GM18498 (cell line): Measurements from ENCODE around the gene TSGA10IP.

Experiments used
- ATAC-seq: cut with Tn5 transposase; IDR thresholded peaks from one replicate; pipeline ENCODE4 v1.9.1; 2021; ENCODE audit warnings: mild to moderate bottlenecking, moderate library complexity; ENCODE audit not compliant: unreplicated experiment

The TSGA10IP gene

DNA sequence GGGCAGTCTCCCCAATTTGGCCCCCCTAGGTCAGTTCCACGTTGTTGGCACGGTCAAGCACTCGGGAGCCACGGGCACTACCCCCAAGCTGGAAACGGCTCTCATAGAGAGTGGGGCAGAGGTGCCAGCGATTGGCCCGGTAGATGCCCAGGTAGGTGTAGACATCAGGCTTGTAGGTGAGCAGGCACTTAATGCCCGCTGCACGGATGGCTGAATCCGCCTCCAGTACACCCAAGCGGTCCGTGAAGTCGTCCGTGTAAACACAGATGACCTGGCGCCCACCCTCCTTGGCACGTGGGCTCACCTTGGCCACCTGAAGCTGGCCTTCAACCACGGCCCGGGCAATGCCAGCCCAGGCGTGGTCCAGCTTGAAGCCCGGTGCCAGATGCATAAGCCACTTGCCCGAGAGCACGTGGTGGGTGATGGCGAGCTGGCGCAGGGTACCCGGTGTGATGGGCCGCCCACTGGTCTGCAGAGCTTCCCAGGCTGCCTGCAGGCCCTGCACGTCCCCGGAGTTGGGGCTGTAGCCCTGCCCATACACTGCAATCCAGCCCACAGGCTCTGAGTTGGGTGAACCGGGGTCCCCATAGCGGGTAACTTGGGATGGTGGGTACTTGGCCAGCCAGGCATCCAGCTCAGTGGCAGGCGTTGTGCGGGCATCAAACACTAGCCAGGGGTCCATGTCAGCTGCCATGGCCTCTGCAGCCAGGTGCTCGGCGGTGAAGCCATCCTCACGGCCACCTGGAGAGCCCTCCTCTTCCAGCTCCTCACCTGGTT lies 27.7 kb upstream of the TSGA10IP start:
- no peak for ATAC-seq

DNA sequence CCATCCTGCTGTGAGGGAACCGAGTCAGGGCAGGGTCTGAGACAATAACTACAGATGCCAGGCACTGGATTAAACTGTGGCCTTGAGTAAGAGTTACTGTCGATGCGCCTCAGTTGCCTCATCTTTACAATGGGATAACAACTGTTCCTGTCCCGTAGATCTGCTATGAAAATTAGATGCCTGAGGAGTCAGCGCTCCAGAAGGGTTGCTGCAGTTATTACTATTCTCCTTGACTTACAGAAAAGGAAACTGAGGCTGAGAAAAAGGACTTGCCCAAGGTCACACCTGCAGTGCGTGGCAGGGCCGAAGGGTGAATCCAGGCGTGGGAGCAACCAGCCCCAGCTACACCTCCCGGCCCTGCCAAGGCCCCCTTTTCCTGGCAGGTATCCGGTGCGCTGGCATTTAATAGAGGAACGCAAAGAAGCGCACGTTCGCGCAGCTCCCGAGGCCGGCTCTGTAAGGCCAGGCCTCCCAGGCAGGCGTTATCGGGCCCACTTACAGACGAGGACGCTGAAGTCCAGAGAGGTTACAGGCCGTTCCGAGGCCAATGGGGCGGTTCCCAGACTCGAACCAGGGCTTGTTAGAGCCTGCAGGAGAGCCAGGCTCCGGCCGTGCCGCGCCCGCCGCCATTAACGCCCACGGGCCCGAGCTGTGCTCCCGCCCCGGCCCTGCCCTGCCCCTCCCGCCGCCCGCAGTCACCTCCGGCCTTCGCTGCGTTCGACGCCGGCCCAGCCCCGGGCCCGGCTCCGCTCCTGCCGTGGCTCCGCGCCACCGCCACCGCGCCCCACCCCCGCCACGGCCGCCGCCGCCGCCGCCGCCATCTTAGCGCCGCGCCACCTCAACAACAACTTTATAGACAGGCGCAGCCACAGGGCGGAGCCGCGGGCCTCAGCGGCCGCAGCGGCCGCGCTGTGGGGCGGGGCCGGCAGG lies 26.8 kb upstream of the TSGA10IP start, which contains the start of gene C11orf68:
Gene C11orf68, minus strand, starts transcription at position 852 of the 930 bp plus-strand sequence. Its CDS starts 31 bp downstream, at position 821.
- ATAC-seq = peak; percentile 60

DNA sequence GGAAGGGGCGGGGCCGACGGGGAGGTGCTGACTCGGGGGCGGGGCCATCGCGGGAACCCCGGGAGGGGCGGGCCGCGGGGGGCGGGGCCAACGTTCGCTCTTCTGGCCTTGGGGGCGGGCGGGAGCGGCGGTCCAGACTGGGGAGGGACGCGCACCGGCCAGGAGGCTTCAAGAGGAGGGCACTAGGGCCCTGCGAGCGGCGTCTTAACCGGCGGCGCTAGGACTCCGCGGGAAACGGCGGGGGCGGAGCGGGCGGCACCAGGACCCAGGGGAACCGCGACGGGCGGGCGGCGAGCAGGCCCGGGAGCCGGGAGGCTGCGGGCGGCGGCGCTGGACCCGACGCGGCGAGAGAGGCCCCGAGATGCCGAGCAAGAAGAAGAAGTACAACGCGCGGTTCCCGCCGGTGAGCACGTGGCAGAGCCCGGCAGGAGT lies 26.1 kb upstream of the TSGA10IP start, which contains the start of gene DRAP1:
Gene DRAP1, plus strand, starts transcription at position 286 of the 432 bp plus-strand sequence. Its CDS starts 76 bp downstream, at position 362.
- peak; percentile 81 for ATAC-seq

DNA sequence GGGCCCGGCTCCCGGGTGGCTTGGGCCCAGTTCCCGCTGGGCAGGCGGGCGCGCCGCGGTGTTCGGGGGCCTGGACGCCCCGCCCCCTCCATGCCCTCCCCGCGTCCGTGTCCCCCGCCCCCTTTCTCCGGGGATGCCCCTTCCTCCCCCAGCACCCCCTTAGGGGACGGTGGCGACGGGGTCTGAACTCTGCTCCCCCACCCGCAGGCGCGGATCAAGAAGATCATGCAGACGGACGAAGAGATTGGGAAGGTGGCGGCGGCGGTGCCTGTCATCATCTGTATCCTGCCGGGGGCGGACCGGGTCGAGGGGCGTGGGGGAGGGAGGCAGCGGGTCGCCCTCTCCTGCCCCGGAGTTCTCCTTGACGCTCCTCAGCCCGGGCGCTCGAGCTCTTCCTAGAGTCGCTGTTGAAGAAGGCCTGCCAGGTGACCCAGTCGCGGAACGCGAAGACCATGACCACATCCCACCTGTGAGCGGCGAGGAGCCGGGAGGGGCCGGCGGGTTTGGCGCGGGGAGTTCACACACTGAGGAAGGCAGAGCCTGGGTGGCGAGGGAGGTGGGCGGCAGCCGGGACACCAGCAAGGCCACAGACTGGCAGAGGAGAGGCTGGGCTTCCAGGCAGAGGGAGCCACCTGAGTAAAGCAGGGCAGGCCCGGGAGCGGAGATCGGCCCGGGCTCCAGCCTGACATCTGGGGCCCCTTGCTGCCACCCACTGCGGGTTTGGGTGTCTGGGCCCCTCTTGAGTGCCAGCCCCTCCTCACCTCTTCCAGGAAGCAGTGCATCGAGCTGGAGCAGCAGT lies 25.5 kb upstream of the TSGA10IP start:
- ATAC-seq = peak; percentile 38

DNA sequence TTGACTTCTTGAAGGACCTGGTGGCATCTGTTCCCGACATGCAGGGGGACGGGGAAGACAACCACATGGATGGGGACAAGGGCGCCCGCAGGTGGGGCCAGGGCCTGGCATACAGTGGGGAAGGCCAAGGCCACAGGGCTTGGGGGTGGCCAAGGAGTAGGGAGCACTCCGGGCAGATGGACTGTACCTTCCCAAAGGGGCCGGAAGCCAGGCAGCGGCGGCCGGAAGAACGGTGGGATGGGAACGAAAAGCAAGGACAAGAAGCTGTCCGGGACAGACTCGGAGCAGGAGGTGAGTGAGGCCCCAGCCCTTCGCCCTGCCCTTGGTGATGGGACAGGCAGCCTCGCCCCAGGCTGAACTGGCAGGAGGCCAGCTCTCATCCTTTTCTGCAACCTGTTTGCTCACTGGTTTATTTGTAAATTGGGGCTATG lies 24.9 kb upstream of the TSGA10IP start:
- ATAC-seq = no peak

DNA sequence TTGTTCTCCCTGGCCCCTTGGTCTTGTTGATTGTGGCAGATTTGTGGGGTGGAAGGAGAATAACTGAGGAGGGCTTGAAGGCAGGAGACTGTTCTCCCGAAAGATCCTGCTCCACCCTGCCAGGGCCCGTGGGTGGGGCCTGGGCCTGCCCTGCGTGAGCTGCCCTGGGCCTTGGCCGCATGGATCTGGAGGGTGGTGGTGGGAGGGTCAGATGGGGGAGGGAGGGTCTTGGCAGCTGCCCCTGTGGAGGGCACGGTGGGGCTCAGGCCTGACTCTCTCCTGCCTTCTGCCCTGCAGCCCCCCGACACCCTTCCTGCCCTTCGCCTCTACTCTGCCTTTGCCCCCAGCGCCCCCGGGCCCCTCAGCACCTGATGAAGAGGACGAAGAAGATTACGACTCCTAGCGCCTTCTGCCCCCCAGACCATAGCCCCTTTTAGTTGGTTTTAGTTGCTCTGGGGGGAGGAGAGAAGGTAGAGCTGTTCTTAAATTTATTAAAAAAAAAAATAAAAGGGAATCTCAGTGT lies 24.2 kb upstream of the TSGA10IP start:
- no peak for ATAC-seq

DNA sequence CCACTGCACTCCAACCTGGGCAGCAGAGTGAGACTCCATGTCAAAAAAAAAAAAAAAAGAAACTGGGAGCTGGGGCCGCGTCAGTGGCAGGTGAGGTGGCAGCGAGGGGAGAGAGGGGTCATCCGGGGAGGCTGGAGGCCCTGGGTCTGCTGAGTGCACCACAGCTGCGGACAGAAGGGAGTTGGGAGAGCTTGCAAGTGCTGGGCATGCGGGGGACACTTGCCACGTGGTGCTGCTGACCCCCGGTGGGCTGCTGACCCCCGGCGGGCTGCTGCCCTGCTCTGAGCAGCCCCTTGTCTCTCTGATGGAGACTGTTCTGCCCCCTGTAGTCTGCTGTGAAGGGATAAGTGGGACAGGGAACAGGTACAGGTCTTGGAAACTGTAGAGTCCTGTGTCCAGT lies 23.4 kb upstream of the TSGA10IP start:
- ATAC-seq = no peak

DNA sequence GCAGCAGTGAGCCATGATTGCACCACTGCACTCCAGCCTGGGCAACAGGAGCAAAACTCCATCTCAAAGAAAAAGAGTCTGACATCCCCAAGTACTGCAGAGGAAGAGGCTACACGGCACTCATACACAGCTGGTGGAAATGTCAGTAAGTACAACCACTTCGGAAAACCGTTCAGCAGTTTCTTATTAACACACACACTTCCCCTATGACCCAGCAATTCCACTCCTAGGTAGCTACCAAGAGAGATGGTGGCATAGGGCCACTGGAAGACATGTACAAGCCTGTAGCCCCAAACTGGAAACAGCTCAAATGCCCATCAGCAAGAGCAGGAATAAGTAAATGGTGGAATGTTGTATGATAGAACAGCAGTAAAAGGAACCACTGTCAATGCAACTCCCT lies 22.7 kb upstream of the TSGA10IP start:
- ATAC-seq = no peak

DNA sequence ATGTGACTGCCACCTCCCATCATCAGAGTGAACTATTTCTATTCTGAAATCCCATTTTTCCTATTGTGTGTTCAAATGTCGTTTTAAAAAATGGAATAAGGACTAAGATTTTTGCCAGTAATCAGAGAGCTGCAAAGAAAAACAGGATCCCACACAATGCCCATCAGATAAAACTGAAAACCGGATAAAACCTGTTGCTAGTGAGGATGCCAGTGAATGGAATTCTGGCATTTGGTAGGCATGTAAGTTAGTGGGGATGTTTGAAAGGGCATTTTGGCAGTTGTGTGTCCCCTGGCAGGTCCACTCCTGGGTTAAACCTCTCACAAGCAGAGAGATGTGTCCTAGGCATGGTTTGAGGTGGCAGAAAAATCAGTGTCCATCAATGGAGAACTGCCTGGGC lies 19.9 kb upstream of the TSGA10IP start:
- no peak for ATAC-seq

DNA sequence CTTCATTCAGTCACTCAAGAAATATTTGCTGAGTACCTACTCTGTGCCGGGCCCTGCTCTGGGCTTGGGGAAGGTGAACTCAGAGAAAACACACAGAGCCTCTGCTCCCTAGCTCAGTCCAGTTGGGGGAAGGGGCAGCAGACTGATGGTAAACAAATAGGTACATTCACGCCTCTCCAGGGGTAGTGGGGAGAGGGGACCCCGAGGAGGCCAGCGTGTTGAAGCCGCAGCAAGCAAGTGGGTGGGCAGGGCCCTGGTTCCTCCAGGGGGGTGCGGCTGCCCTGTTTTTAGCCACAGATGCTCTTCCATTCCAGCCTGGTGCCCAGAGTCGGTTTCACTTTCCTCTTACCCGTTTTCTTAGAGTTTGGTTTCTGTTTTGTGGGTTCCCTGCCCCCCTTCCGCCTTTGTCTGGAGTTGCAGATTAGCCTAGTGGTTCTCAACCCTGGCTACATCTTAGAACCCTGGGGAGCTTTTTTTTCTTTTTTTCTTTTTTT lies 17.3 kb upstream of the TSGA10IP start:
- peak; percentile 75 for ATAC-seq

DNA sequence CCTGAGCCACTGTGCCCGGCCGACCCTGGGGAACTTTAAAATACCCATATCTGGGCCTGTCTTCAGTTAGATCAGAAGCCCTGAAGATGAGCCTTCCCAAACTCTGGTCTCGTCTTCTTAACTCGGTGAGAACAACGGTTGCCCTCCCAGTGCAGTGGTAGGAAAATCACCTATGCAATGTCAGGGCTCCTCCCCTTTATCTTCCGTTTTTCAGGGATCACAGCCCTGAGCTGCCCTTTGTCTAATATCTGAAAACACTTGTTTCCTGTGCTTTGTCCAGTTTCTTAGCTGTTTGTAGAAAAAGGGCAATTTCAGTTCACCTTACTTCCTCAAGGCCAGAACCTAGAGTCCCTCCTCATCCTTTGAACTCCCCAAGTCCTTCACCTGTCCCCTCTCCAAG lies 16.6 kb upstream of the TSGA10IP start:
- ATAC-seq = no peak

DNA sequence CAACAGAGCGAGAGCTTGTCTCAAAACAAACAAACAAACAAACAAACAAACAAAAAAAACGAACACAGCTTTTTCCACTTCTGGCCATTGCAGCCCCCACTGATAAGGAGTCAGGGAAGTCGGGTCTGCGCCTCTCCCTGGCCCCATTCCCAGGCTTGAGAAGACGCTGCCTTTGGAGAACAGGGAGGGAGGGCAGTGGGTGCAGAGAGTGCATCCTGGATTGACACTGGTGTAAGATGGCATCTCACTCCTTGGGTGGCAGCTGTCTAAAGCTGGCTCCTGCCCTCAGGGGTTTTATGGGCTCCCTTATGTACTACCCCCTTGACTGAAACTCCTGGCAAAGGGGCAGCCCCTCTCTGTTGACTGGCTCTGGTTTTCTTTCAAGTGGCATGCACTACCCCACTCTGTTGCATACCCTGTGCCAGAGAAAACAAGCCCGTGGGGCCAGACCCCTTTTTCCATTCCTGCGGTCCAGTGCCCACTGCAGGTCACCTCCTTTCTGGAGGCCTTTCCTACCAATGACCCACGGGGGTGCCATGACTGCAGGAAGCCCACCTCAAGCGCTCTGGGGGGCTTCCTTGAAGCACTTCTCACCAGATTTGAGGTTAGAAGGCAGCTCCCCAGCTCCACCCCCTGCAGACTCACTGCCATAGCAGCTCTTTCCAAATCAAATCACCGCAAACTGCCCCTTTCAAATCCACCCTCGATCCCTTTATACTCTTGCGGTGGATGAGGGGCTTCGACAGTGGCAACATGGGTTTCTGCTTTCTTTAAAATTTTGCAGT lies 13.3 kb upstream of the TSGA10IP start:
- ATAC-seq = no peak

DNA sequence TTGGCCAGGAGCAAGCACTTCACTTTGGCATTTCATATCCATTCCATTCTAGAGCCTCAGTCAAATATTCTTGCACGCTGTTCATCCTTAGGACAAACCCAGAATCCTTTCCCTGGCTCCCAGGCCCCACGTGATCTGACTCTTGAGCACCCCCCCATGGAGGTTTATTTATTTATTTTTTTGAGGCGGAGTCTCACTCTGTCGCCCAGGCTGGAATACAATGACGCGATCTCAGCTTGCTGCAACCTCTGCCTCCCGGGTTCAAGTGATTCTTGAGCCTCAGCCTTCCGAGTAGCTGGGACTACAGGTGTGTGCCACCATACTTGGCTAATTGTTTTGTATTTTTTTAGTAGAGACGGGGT lies 12.7 kb upstream of the TSGA10IP start:
- no peak for ATAC-seq

DNA sequence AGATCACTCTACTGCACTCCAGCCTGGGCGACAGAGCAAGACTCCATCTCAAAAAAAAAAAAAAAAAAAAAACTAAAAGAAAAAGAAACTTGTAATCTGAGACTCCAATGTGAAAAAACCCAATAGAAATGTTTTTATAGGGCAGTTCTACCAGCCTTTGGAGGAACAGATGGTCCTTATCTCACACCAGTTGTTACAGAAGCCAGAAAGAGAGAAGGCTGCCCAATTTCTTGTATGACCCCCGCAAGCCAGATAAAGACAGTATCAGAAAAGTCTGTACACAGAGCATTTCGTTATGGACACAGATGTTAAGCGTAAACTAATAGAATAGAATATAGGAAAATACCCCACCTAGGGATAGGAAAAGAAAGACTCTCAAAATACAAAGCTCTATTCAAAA lies 11.3 kb upstream of the TSGA10IP start:
- ATAC-seq = no peak

DNA sequence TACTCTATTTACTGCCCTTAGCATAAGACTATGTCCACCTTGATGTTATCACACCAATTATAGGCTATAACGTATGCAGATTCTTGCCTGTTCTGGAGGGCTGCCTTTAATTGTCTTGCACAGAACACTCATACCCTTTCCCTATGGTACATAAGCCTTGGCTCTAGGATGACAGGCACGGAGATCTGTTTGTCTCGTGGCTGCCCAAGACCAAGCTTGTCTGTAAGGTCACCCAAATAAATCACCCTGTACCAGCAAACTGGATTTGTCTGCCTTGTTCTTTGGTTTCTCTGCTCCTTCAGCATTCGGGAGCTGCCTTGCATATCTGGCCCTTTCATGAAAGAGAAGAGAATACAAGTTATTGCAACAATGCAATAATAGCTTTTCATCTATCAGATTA lies 7.5 kb upstream of the TSGA10IP start:
- no peak for ATAC-seq

DNA sequence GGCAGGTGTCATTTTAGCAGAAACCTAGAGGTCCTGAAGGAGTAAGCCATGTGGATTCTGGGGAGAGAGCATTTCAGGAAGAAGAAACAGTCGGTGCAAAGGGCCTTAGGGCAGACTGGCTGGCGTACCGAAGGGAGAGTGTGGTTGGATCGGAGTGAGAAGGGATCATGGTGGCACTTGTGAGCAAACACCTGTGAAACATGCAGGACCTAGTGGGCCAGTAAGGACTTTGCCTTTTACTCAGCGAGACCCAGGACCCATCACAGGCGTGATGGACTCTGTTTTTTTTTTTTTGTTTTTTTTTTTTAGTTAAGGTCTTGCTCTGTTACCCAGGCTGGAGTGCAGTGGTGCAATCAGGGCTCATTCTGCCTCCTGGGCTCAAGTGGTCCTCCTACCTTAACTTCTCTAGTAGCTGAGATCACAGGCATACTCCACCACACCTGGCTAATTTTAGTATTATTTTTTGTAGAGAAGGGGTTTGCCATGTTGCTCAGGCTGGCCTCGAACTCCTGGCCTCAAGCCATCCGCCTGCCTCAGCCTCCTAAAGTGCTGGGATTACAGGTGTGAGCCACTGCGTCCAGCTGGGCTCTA lies 3.5 kb upstream of the TSGA10IP start:
- ATAC-seq = no peak

DNA sequence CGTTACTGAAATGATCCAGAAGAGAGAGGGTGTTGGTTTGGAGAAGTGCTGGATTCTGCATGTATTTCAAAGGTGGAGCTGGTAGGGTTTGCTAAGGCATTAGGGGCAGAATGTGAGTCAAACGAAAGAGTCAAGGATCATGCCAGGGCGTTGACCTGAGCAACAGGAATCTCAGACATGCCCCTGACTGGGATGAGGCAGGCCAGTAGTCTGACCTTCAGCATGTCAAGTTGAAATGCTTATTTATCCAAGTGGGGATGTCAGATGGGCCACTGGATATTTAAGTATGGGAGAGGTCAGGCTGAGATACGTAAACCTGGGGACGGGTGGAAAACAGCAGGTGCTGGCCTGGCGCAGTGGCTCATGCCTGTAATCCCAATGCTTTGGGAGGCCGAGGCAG lies 2.7 kb upstream of the TSGA10IP start:
- ATAC-seq = no peak

DNA sequence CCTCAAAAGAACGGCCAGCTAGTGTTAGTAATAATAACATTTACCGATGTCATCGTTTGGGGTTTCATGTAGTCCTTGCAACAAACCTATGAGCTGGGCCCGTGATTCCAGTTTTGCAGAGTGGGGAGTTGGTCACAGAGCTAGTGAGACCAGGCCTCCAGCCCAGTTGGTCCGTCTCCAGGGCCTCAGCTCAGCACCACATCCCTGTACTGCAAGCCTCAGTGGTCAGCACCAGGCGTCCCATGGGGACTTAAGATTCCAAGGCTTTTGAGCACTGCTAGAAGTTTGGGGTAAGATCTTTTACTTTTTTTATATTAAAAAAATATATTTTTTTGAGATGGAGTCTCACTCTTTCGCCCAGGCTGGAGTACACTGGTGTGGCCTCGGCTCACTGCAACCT lies 1.1 kb upstream of the TSGA10IP start:
- no peak for ATAC-seq

DNA sequence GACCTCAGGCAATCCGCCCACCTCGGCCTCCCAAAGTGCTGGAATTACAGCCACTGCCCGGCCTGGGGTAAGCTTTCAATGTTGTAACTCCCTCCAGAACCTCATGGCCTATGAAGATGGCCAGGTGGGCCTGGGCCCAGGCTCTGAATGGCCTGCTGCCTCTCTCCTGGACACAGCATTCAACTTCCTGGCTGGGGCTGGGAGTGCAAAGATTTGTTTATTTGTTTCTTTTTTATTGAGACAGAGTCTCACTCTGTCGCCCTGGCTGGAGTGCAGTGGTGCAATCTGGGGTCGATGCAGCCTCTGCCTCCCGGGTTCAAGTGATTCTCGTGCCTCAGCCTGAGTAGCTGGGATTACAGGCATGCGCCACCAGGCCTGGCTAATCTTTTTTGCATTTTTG lies 513 bp upstream of the TSGA10IP start:
- no peak for ATAC-seq
